GM12874 (cell line): Measurements from ENCODE around the gene MINK1.

ENCODE experiments used
- TF ChIP-seq, protein P1 (sequence below): IDR thresholded peaks from 2 replicates; pipeline ENCODE4 v1.5.1; 2011; ENCODE audit warnings: low read depth, mild to moderate bottlenecking, control low read depth, low read length, moderate library complexity; ENCODE audit not compliant: insufficient read depth

Gene MINK1

DNA sequence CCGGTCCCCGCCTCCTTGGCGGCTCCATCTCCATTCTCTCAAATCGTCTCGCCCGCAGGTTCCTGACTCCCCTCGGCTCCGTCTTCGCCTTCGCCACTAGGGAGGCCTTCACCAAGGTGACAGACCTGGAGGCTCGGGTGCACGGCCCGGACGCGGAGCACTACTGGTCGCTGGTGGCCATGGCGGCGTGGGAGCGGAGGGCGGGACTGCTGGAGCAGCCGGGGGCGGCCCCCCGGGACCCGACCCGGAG lies 43.5 kb upstream of the MINK1 start:
- TF ChIP-seq, protein P1, sequence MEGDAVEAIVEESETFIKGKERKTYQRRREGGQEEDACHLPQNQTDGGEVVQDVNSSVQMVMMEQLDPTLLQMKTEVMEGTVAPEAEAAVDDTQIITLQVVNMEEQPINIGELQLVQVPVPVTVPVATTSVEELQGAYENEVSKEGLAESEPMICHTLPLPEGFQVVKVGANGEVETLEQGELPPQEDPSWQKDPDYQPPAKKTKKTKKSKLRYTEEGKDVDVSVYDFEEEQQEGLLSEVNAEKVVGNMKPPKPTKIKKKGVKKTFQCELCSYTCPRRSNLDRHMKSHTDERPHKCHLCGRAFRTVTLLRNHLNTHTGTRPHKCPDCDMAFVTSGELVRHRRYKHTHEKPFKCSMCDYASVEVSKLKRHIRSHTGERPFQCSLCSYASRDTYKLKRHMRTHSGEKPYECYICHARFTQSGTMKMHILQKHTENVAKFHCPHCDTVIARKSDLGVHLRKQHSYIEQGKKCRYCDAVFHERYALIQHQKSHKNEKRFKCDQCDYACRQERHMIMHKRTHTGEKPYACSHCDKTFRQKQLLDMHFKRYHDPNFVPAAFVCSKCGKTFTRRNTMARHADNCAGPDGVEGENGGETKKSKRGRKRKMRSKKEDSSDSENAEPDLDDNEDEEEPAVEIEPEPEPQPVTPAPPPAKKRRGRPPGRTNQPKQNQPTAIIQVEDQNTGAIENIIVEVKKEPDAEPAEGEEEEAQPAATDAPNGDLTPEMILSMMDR: no peak

DNA sequence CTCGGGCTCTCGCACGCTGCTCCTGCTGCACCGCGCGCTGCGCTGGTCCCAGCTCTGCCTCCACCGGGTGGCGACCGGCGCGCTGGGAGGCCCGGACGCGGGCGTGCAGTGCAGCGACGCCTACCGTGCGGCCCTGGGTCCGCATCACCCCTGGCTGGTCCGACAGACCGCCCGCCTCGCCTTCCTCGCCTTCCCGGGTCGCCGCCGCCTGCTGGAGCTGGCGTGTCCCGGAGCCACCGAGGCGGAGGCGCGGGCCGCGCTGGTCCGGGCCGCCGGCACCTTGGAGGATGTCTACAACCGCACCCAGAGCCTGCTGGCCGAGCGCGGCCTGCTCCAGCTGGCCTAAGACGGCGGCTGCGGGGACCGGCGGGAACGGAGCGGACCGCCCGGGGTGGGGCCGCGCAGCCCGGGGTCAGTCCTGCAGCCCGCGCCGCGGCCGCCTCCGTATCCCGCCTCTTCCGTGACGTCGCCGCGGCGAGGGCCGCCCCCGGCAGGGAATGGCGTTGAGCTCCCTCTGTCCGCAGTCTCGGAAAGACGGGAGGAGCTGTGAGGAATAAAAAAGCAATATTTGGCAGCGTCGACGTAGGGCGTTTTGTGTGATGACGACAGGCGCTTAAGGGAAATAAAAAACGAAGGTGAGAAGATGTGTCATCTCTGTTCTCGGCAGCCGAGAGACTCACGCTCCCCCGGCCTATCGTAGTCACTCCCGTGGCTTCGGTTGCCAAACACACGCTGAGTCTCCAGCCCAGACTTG lies 43.0 kb upstream of the MINK1 start:
- TF ChIP-seq, protein P1: peak; percentile 93

DNA sequence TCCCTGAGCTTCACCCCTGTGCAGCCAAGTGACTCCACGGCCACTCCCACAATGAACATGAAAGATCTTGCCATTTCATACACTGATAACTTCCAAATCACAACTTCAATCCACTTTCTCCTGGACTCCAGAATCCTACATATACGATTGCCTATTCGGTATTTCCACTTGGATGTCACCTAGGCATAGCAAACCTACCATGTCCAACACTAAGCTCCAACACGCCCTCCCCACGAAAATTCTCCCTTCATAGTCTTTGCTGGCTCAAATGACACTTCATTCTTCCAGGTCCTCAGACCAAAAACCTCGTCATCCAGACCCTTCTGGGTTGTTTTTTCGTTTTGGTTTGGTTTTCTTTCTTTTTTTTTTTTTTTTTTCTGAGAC lies 42.4 kb upstream of the MINK1 start:
- TF ChIP-seq, protein P1: no peak

- TF ChIP-seq, protein P1: no peak
Observed at GRCh38 chr17:4795168-4795567, 38.0 kb upstream of the MINK1 start.

DNA sequence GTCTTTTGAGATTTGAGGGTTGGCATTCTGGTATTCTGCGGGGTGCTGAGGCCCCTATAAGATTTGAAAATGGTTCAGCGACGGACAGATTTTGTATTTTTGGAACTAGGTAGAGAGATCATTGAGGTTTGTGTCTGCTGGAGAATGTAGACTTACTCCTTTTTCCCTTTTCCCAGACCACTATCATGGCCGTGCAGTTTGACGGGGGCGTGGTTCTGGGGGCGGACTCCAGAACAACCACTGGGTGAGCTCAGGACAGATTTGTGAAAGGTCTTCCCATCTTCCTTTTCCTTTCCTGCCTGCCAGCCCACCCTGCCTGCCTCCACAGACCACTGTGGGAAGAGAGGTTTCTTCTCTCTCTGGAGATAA lies 36.6 kb upstream of the MINK1 start:
- TF ChIP-seq, protein P1: no peak

GRCh38 chr17:4800462-4801196 lies 32.5 kb upstream of the MINK1 start:
- TF ChIP-seq, protein P1: no peak

- TF ChIP-seq, protein P1: no peak
Observed at GRCh38 chr17:4802228-4802627, 30.9 kb upstream of the MINK1 start, which contains the start of gene C17orf114. Gene C17orf114 (minus strand): TSS chr17:4802328.
